Natural killer cell (primary cell): Measurements from ENCODE around the gene CTIF. TPM values are rescaled to one million over a fixed set of nuclear protein-coding genes. Genes with fewer than 3 reads are reported as not detected.
A peak's percentile ranks its signal among the peaks of the same experiment; 100 is the strongest.

Experiments
- ATAC-seq, 3 donors: fragments of 150-1000 bp in 2 of 3; fragments of 200-7000 bp in 1 of 3; cut with Tn5 transposase; 1 replicate in 1 of 3; 2 replicates in 2 of 3; pipeline ENCODE4 v1.10.0; 2021; ENCODE audit warnings: mild to moderate bottlenecking in 2 of 3, moderate library complexity in 2 of 3
- DNase-seq, 2 donors: peaks; one replicate each; pipeline versions ENCODE4 v3.0.0 to v3.0.0-alpha.2; 2013 to 2021; ENCODE audit warnings: mixed read lengths in 1 of 2
- H3K27ac ChIP-seq: one replicate; pipeline ENCODE4 v1.5.1; 2013; ENCODE audit warnings: mild to moderate bottlenecking, low read length
- H3K27me3 ChIP-seq: one replicate; pipeline ENCODE4 v1.6.1; 2013; ENCODE audit warnings: low read length; ENCODE audit not compliant: control insufficient read depth, insufficient read depth
- H3K36me3 ChIP-seq: one replicate; pipeline ENCODE4 v1.6.1; 2013; ENCODE audit warnings: low read length; ENCODE audit not compliant: control insufficient read depth, insufficient read depth
- H3K4me1 ChIP-seq: one replicate; pipeline ENCODE4 v1.6.1; 2013; ENCODE audit warnings: low read length; ENCODE audit not compliant: control insufficient read depth, insufficient read depth
- H3K4me3 ChIP-seq: one replicate; pipeline ENCODE4 v1.5.1; 2013; ENCODE audit warnings: low read length
- H3K9me3 ChIP-seq: one replicate; pipeline ENCODE4 v1.6.1; 2013; ENCODE audit warnings: low read length; ENCODE audit not compliant: control insufficient read depth, insufficient read depth
- H3K27ac Mint-ChIP-seq, 2 donors: one replicate each; pipeline ENCODE4 v1.8.0; 2022; ENCODE audit warnings: mild to moderate bottlenecking in 2 of 2, mixed read lengths in 2 of 2, moderate library complexity in 1 of 2
- H3K27me3 Mint-ChIP-seq, 2 donors: one replicate each; pipeline ENCODE4 v1.8.0; 2022; ENCODE audit warnings: low read depth in 2 of 2, mixed read lengths in 2 of 2
- H3K36me3 Mint-ChIP-seq: one replicate; pipeline ENCODE4 v1.8.0; 2022; ENCODE audit warnings: mixed read lengths
- H3K4me1 Mint-ChIP-seq, 2 donors: one replicate each; pipeline ENCODE4 v1.8.0; 2022; ENCODE audit warnings: mixed read lengths in 2 of 2
- H3K4me3 Mint-ChIP-seq: one replicate; pipeline ENCODE4 v1.8.0; 2022; ENCODE audit warnings: mild to moderate bottlenecking, moderate library complexity, mixed read lengths
- H3K9me3 Mint-ChIP-seq, 2 donors: one replicate each; pipeline ENCODE4 v1.8.0; 2022; ENCODE audit warnings: mixed read lengths in 2 of 2
- WGBS: methylation state at CpG from one replicate; pipeline ENCODE4 v1.1.7; 2013; ENCODE audit warnings: missing lambda C conversion rate; ENCODE audit not compliant: insufficient coverage; 5-methylcytosine and 5-hydroxymethylcytosine counted together
- intact Hi-C: fragments of 100-400 bp; cut with micrococcal nuclease; formaldehyde crosslinking; loops from one replicate; pipeline ENCODE4 v1.14.2; 2022
- total RNA-seq, 4 donors: library from RNA; stranded (reverse); fragments of 120-200 nt in 1 of 4; gene quantifications; one replicate each; pipeline versions ENCODE4 v1.2.3 to v1.2.4, GENCODE V29; 2013 to 2022
- TF ChIP-seq, protein P1 (sequence below): fragments of 200-600 bp; IDR thresholded peaks from one replicate; pipeline ENCODE4 v1.8.0; 2022; ENCODE audit warnings: antibody characterized with exemption

Gene CTIF
- total RNA-seq, 3 donors from 2014 or later (not counting 1 experiment from before 2014, with no cell fraction given), result 6.9 to 10.2 (median 8.2) TPM

DNA sequence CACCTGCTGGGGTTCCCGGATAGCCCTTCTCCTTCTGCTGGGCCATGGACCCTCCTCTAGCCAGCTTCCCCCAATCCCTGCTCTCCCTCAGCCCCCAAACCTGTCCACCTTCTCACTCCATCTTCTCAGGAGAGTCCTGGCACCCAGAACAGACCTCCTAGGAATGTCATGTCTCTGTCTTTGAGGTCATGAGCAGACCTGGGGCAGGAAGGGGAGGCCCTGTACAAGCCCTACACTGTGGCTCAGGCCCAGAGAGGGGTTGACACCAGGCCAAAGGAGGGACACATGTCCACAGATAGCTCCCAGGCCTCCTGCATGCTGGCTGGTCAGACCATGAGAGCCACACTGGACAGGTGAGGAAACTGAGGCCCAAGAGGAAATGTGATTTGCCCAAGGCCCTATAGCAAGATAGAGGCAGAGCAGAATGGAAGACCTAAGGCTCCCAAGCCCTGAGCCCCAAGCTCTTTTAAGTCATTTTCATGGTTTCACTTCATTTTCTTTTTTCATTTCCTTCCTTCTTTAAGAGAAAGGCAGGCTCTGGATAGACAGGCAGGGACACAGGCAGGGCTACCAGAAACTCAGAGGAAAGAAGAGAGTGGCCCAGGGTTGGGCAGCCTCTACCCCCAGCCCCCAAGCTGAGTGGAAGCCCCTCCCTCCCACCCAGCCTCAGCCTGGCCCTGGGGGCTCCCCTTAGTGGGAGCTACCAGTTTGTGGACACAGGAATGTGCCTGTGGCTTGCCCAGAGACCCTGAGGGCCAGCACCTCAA, 252.2 kb downstream of the CTIF start:
- Mint-ChIP-seq H3K4me3 (no peak overlapping the region), H3K36me3 (no peaks in the 10 kb centered on the region), H3K9me3 (no peaks in the 10 kb centered on the region), H3K27me3 (no peaks in the 10 kb centered on the region), H3K27ac (peak overlapping the region in 1 of 2 donors; percentile 27), H3K4me1 (peaks cover 0 to 31% of the 10 kb centered on the region in 2 donors)
- DNase-seq (no peak), ATAC-seq (no peak)
- Histone ChIP-seq H3K4me3 (no peak overlapping the region), H3K27me3 (no peaks in the 10 kb centered on the region), H3K9me3 (no peaks in the 10 kb centered on the region), H3K4me1 (peaks cover 9% of the 10 kb centered on the region), H3K27ac (no peak overlapping the region), H3K36me3 (no peaks in the 10 kb centered on the region)
- 100% methylated on average over 1 of the region's 1 CpG for WGBS
- TF ChIP-seq, protein P1, sequence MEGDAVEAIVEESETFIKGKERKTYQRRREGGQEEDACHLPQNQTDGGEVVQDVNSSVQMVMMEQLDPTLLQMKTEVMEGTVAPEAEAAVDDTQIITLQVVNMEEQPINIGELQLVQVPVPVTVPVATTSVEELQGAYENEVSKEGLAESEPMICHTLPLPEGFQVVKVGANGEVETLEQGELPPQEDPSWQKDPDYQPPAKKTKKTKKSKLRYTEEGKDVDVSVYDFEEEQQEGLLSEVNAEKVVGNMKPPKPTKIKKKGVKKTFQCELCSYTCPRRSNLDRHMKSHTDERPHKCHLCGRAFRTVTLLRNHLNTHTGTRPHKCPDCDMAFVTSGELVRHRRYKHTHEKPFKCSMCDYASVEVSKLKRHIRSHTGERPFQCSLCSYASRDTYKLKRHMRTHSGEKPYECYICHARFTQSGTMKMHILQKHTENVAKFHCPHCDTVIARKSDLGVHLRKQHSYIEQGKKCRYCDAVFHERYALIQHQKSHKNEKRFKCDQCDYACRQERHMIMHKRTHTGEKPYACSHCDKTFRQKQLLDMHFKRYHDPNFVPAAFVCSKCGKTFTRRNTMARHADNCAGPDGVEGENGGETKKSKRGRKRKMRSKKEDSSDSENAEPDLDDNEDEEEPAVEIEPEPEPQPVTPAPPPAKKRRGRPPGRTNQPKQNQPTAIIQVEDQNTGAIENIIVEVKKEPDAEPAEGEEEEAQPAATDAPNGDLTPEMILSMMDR, result no peak
- intact Hi-C loops, result no loop called here

DNA sequence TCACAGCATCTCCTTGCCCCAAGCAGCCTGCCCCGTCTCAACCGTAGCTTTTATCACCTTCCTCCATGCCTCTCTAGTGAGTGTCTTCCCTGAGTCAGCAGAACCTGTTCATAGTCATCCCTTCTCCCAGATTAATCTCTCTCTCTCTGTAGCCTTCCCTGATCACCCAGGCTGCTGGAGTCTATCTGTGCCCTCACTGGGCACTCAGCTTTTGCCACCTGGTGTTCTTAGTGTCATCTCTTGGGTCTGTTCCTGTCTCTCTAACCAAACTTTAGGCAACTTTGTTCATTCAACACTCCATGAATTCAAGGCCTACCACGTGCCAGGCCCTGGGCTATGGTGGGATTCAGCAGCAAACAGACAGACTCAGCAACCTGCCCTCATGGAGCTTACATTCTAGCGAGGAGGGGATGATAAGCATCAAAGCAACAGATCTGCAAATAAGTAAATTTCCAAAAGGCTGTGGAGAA, 252.8 kb downstream of the CTIF start:
- Histone ChIP-seq H3K27me3 (no peaks in the 10 kb centered on the region), H3K36me3 (no peaks in the 10 kb centered on the region), H3K4me1 (peaks cover 8% of the 10 kb centered on the region), H3K27ac (no peak overlapping the region), H3K9me3 (no peaks in the 10 kb centered on the region), H3K4me3 (no peak overlapping the region)
- Mint-ChIP-seq H3K4me1 (peaks cover 0 to 35% of the 10 kb centered on the region in 2 donors), H3K4me3 (no peak overlapping the region), H3K27me3 (no peaks in the 10 kb centered on the region), H3K27ac (peak overlapping the region in 1 of 2 donors; percentile 27), H3K36me3 (no peaks in the 10 kb centered on the region), H3K9me3 (no peaks in the 10 kb centered on the region)
- 97% methylated on average over 4 of the region's 4 CpGs for WGBS
- DNase-seq, result no peak
- intact Hi-C loops, result no loop called here
- TF ChIP-seq, protein P1, result no peak
- no peak for ATAC-seq

DNA sequence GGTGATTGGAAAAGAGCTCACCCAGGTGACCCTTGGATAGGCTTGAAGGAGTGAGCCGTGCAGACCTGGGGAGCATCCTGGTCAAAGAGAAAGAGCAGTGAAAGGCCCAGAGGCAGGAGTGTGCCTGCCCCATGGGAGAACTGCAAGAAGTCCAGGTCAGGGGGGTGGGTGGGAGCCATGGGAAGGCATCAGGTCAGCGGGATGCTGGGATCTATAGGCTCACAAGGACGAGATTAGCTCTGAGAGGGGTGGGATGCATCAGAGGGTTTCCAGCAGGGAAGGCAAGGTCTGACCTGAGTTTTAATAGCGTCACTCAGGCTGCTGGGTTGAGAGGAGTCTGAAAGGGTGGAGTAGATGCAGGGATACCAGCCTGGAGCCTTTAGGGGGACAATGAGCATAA, 253.3 kb downstream of the CTIF start:
- no peaks in the 10 kb centered on the region for H3K9me3 Mint-ChIP-seq
- intact Hi-C loops, result no loop called here
- no peaks in the 10 kb centered on the region for H3K9me3 ChIP-seq
- no peaks in the 10 kb centered on the region for H3K36me3 Mint-ChIP-seq
- H3K27ac Mint-ChIP-seq, result peak overlapping the region in 1 of 2 donors; percentile 13
- DNase-seq, result no peak
- H3K4me1 ChIP-seq, result peaks cover 8% of the 10 kb centered on the region
- no peak overlapping the region for H3K4me3 Mint-ChIP-seq
- TF ChIP-seq, protein P1, result no peak
- H3K27ac ChIP-seq, result no peak overlapping the region
- WGBS, result 100% methylated on average over 4 of the region's 4 CpGs
- no peaks in the 10 kb centered on the region for H3K27me3 Mint-ChIP-seq
- no peak overlapping the region for H3K4me3 ChIP-seq
- no peaks in the 10 kb centered on the region for H3K27me3 ChIP-seq
- H3K36me3 ChIP-seq, result no peaks in the 10 kb centered on the region
- peaks cover 0 to 39% of the 10 kb centered on the region in 2 donors for H3K4me1 Mint-ChIP-seq
- ATAC-seq, result no peak
